Esophagus (tissue), 2 donors: ENCODE results near the gene ZNF548. TPM values are rescaled to one million over a fixed set of nuclear protein-coding genes. Genes with fewer than 3 reads are reported as not detected.

Experiments
- polyA plus RNA-seq, 2 donors: library from polyadenylated mRNA; stranded (reverse); fragments of 200-250 nt; gene quantifications; one replicate each; pipeline ENCODE4 v1.2.3, GENCODE V29; 2013
- donor health status: healthy with polysubstance abuse.
- donor health status: Bipolar disorder and iron deficiency.

ZNF548 gene
- polyA plus RNA-seq, 2 donors = 4.1 TPM

Other genes with a start within 250 kb of the ZNF548 start
- not detected for gene ZIM3, start 244.7 kb upstream of the ZNF548 start, polyA plus RNA-seq
- not detected for gene DUXA, start 222.4 kb upstream of the ZNF548 start, polyA plus RNA-seq
- gene ZNF264, start 198.4 kb upstream of the ZNF548 start, polyA plus RNA-seq = 1 to 10 TPM; 4.5 to 5.6 TPM
- gene AURKC, start 158.8 kb upstream of the ZNF548 start, polyA plus RNA-seq = under 1 TPM; 0.49 to 0.92 TPM
- gene ZNF805, start 149.2 kb upstream of the ZNF548 start, polyA plus RNA-seq = under 1 TPM; 0.73 to 0.76 TPM
- 1 to 10 TPM in 1 of 2 donors, under 1 TPM in 1; 0.75 to 3.8 TPM for gene ZNF460, start 109.4 kb upstream of the ZNF548 start, polyA plus RNA-seq
- 1 to 10 TPM; 1.4 to 2.6 TPM for gene ZNF543, start 69.4 kb upstream of the ZNF548 start, polyA plus RNA-seq
- 1 to 10 TPM; 2.2 to 3.0 TPM for gene ZNF304, start 38.6 kb upstream of the ZNF548 start, polyA plus RNA-seq
- 10 to 100 TPM; 19.6 to 25.8 TPM for gene TRAPPC2B, start 26.3 kb upstream of the ZNF548 start, polyA plus RNA-seq
- 1 to 10 TPM; 1.3 to 2.7 TPM for gene ZNF547, start 26.3 kb upstream of the ZNF548 start, polyA plus RNA-seq
- gene ZNF17, start 21.3 kb downstream of the ZNF548 start, polyA plus RNA-seq = 1 to 10 TPM; 2.2 to 3.2 TPM
- 1 to 10 TPM; 2.6 to 6.4 TPM for gene ZNF749, start 45.5 kb downstream of the ZNF548 start, polyA plus RNA-seq
- gene VN1R1, start 67.3 kb downstream of the ZNF548 start, polyA plus RNA-seq = under 1 TPM; 0.14 to 0.19 TPM
- 1 to 10 TPM in 1 of 2 donors, under 1 TPM in 1; 0.96 to 1.6 TPM for gene ZNF772, start 87.7 kb downstream of the ZNF548 start, polyA plus RNA-seq
- 1 to 10 TPM; 2.9 to 3.6 TPM for gene ZNF419, start 97.9 kb downstream of the ZNF548 start, polyA plus RNA-seq
- 1 to 10 TPM; 1.4 to 3.0 TPM for gene ZNF773, start 110.1 kb downstream of the ZNF548 start, polyA plus RNA-seq
- 1 to 10 TPM in 1 of 2 donors, under 1 TPM in 1; 0.94 to 1.2 TPM for gene ZNF549, start 137.5 kb downstream of the ZNF548 start, polyA plus RNA-seq
- 1 to 10 TPM; 2.0 to 2.6 TPM for gene ZNF550, start 170.0 kb downstream of the ZNF548 start, polyA plus RNA-seq
- 1 to 10 TPM; 2.3 to 3.7 TPM for gene ZNF416, start 189.1 kb downstream of the ZNF548 start, polyA plus RNA-seq
- 1 to 10 TPM in 1 of 2 donors, under 1 TPM in 1; 0.43 to 1.3 TPM for gene ZIK1, start 194.3 kb downstream of the ZNF548 start, polyA plus RNA-seq
- gene ZNF530, start 210.0 kb downstream of the ZNF548 start, polyA plus RNA-seq = 1 to 10 TPM; 1.1 to 1.9 TPM
- 1 to 10 TPM; 2.8 to 5.1 TPM for gene ZNF134, start 224.4 kb downstream of the ZNF548 start, polyA plus RNA-seq
- 1 to 10 TPM; 4.3 to 5.7 TPM for gene ZNF211, start 243.3 kb downstream of the ZNF548 start, polyA plus RNA-seq